ENCODE measurements around the gene GNB1L.

The GNB1L gene

GRCh38 chr22:19750507-19751490 lies 103.9 kb downstream of the GNB1L start:
- no peak for DNase-seq (ENCODE audit: low read depth, low spot score)

- no peak for DNase-seq (ENCODE audit: low read depth, low spot score)
These were observed 104.8 kb downstream of the GNB1L start for GRCh38 chr22:19749876-19750275.

GRCh38 chr22:19748991-19749664 lies 105.5 kb downstream of the GNB1L start:
- no peak for DNase-seq (ENCODE audit: low read depth, low spot score)

GRCh38 chr22:19748139-19748538 lies 106.5 kb downstream of the GNB1L start:
- DNase-seq (ENCODE audit: low read depth, low spot score) = no peak

GRCh38 chr22:19747551-19747950 lies 107.1 kb downstream of the GNB1L start:
- no peak for DNase-seq (ENCODE audit: low read depth, low spot score)

- DNase-seq (ENCODE audit: low read depth, low spot score) = no peak
These were observed 107.9 kb downstream of the GNB1L start for GRCh38 chr22:19746726-19747125.

GRCh38 chr22:19745155-19746101 lies 109.2 kb downstream of the GNB1L start:
- DNase-seq (ENCODE audit: low read depth, low spot score) = no peak

GRCh38 chr22:19744350-19745006 lies 110.2 kb downstream of the GNB1L start:
- no peak for DNase-seq (ENCODE audit: low read depth, low spot score)

GRCh38 chr22:19743651-19744050 lies 111.0 kb downstream of the GNB1L start:
- no peak for DNase-seq (ENCODE audit: low read depth, low spot score)

GRCh38 chr22:19743081-19743480 lies 111.6 kb downstream of the GNB1L start:
- no peak for DNase-seq (ENCODE audit: low read depth, low spot score)

GRCh38 chr22:19742160-19743066 lies 112.3 kb downstream of the GNB1L start:
- no peak for DNase-seq (ENCODE audit: low read depth, low spot score)

GRCh38 chr22:19741053-19741452 lies 113.6 kb downstream of the GNB1L start:
- DNase-seq (ENCODE audit: low read depth, low spot score) = no peak

- DNase-seq (ENCODE audit: low read depth, low spot score) = no peak
These were observed 114.1 kb downstream of the GNB1L start for GRCh38 chr22:19740586-19740985.

- DNase-seq (ENCODE audit: low read depth, low spot score) = no peak
These were observed 114.7 kb downstream of the GNB1L start for GRCh38 chr22:19739911-19740449.

GRCh38 chr22:19739448-19739895 lies 115.2 kb downstream of the GNB1L start:
- DNase-seq (ENCODE audit: low read depth, low spot score) = no peak

GRCh38 chr22:19738664-19739447 lies 115.8 kb downstream of the GNB1L start:
- DNase-seq (ENCODE audit: low read depth, low spot score) = no peak

- DNase-seq (ENCODE audit: low read depth, low spot score) = no peak
These were observed 116.6 kb downstream of the GNB1L start for GRCh38 chr22:19737846-19738663.
